K562 (cell line): ENCODE data around the gene LCNL1. TPM values are rescaled to one million over a fixed set of nuclear protein-coding genes. Genes with fewer than 3 reads are reported as not detected.

Experiments
- ATF1 ChIP-seq, 2 experiments: fragments of 450-650 bp in 1 of 2; IDR thresholded peaks; 2 replicates each; pipeline ENCODE4 v1.6.1; 2016; ENCODE audit warnings: missing compliant biosample characterization in 1 of 2, missing genetic modification characterization in 1 of 2
- ATF2 ChIP-seq: sonication (generic); formaldehyde crosslinking; IDR thresholded peaks from 2 replicates; pipeline ENCODE4 v1.8.1; 2022; ENCODE audit warnings: missing genetic modification reagents
- CREB3 ChIP-seq: fragments of 450-650 bp; conservative IDR thresholded peaks from 2 replicates; pipeline ENCODE4 v1.6.1; 2016; ENCODE audit warnings: missing genetic modification characterization, low read depth, mild to moderate bottlenecking, missing compliant biosample characterization, moderate library complexity
- HDGF ChIP-seq: fragments of 450-650 bp; IDR thresholded peaks from 2 replicates; pipeline ENCODE4 v1.6.1; 2016
- JUN ChIP-seq, 2 experiments: sonication (generic) in 1 of 2; formaldehyde crosslinking in 1 of 2; IDR thresholded peaks; 2 replicates each; pipeline versions ENCODE4 v1.6.1 to v1.8.0; 2012 to 2022; ENCODE audit warnings: borderline replicate concordance in 2 of 2, mild to moderate bottlenecking in 2 of 2, improper control_type of control experiment in 1 of 2, low read depth in 1 of 2, low read length in 1 of 2, missing genetic modification reagents in 1 of 2
- KDM5B ChIP-seq: fragments of 200-600 bp; sonication (generic); IDR thresholded peaks from 2 replicates; pipeline ENCODE4 v1.6.1; 2012; ENCODE audit warnings: low read depth, mild to moderate bottlenecking, moderate library complexity, low read length, control low read depth, inconsistent platforms; ENCODE audit not compliant: insufficient replicate concordance
- NR2C2 ChIP-seq, 2 experiments: fragments of 200-800 bp in 1 of 2; sonication (Bioruptor generic) in 1 of 2; sonication (generic) in 1 of 2; formaldehyde crosslinking in 1 of 2; IDR thresholded peaks; 2 replicates each; pipeline versions ENCODE4 v1.6.1 to v1.8.0; 2016 to 2022; ENCODE audit warnings: mild to moderate bottlenecking in 1 of 2, missing compliant biosample characterization in 1 of 2, missing genetic modification characterization in 1 of 2, missing genetic modification reagents in 1 of 2
- PHF21A ChIP-seq: fragments of 450-650 bp; IDR thresholded peaks from 2 replicates; pipeline ENCODE4 v1.6.1; 2017; ENCODE audit warnings: low read depth, borderline replicate concordance
- POU5F1 ChIP-seq: fragments of 150-350 bp; IDR thresholded peaks from 2 replicates; pipeline ENCODE4 v1.6.1; 2014; ENCODE audit warnings: borderline replicate concordance, low read length, low read depth, mild to moderate bottlenecking; ENCODE audit not compliant: partially characterized antibody
- RFX7 ChIP-seq: fragments of 250-450 bp; sonication (Bioruptor Pico); IDR thresholded peaks from 2 replicates; pipeline ENCODE4 v1.5.1; 2021; ENCODE audit warnings: mild to moderate bottlenecking
- SETDB1 ChIP-seq: IDR thresholded peaks from one replicate; pipeline ENCODE4 v1.6.1; 2012; ENCODE audit warnings: low read length, control low read depth, inconsistent platforms
- SUPT5H ChIP-seq: fragments of 450-650 bp; IDR thresholded peaks from 2 replicates; pipeline ENCODE4 v1.6.1; 2016
- TSC22D4 ChIP-seq: fragments of 450-650 bp; IDR thresholded peaks from 2 replicates; pipeline ENCODE4 v1.6.1; 2016; ENCODE audit warnings: missing genetic modification characterization, missing biosample characterization, control low read depth
- ZBTB11 ChIP-seq, 3 experiments: fragments of 200-800 bp in 1 of 3; fragments of 250-450 bp in 1 of 3; fragments of 450-650 bp in 1 of 3; sonication (Bioruptor Pico) in 1 of 3; sonication (Bioruptor generic) in 1 of 3; formaldehyde crosslinking in 1 of 3; IDR thresholded peaks; 2 replicates each; pipeline versions ENCODE4 v1.6.1 to v1.8.0; 2016 to 2022; ENCODE audit warnings: mild to moderate bottlenecking in 2 of 3, missing genetic modification characterization in 2 of 3, missing compliant biosample characterization in 1 of 3, moderate library complexity in 1 of 3
- ZNF354B ChIP-seq: fragments of 250-450 bp; sonication (Bioruptor Pico); IDR thresholded peaks from 2 replicates; pipeline ENCODE4 v1.4.0; 2020
- polyA plus RNA-seq, 8 experiments: library from polyadenylated mRNA; depleted of rRNA in 4 of 8; stranded (reverse) in 5 of 8; unstranded in 3 of 8; fragments of >200 nt; fragmentation: Nextera tagmentation in 2 of 8; fragmentation: Illumina TruSeq in 1 of 8; extraction: Ambion mirVana in 2 of 8; extraction: Trizol in 1 of 8; gene quantifications; 2 replicates each; pipeline versions ENCODE4 v1.2.1 to v1.2.3, GENCODE V29; 2011 to 2014; ENCODE audit warnings: inconsistent platforms in 1 of 8, missing spikeins in 1 of 8
- total RNA-seq, 7 experiments: library from RNA; depleted of rRNA in 6 of 7; stranded (reverse); fragments of >200 nt in 6 of 7; fragmentation: Illumina TruSeq in 2 of 7; extraction: Trizol in 2 of 7; gene quantifications; 2 replicates each; pipeline versions ENCODE4 v1.2.1 to v1.2.3, GENCODE V29; 2011 to 2021; ENCODE audit warnings: low replicate concordance in 1 of 7

The LCNL1 gene
- total and polyA plus RNA-seq, 9 of the 15 experiments (the other 6 are each of a cell fraction or from before 2014, with no cell fraction given) = 0.04 to 0.16 (median 0.04) TPM; not detected in 4

GRCh38 chr9:136944519-136945332, 38.1 kb upstream of the LCNL1 start, which contains the start of the genes C8G and FBXW5 (continued):
- TF ChIP-seq ZBTB11 (CRISPR knock-in tag; IDR thresholded peaks at IDR 0.05) = peak in 2 of 3 experiments; percentile 14 to 89; a peak in 2 of 6 replicates
- no peak for TF ChIP-seq SETDB1
- TF ChIP-seq HDGF = peak; percentile 87; the same call in 1 of the 2 replicates
- 0 out of 2 replicates have a peak, but pooled peaks have one; percentile 5 for TF ChIP-seq ATF1 (CRISPR knock-in tag; IDR thresholded peaks at IDR 0.05)
- TF ChIP-seq ATF1 (tag; IDR thresholded peaks at IDR 0.05) = peak; percentile 94
- TF ChIP-seq JUN (IDR thresholded peaks at IDR 0.05; ENCODE audit: borderline replicate concordance, low read depth, low read length) = peak; percentile 55; the same call in 1 of the 2 replicates
- no peak for TF ChIP-seq JUN (CRISPR knock-in tag; IDR thresholded peaks at IDR 0.05; ENCODE audit: borderline replicate concordance)
- no peak for TF ChIP-seq CREB3 (tag)
- no peak for TF ChIP-seq KDM5B
- TF ChIP-seq ZNF354B (CRISPR knock-in tag) = peak; percentile 20; the same call in 1 of the 2 replicates
- TF ChIP-seq ATF2 (CRISPR knock-in tag) = no peak
- TF ChIP-seq POU5F1 = peak; percentile 13
- TF ChIP-seq NR2C2 (CRISPR knock-in tag; IDR thresholded peaks at IDR 0.05) = no peak
- peak; percentile 92 for TF ChIP-seq NR2C2 (tag; IDR thresholded peaks at IDR 0.05)
- TF ChIP-seq PHF21A = peak; percentile 60; the same call in 1 of the 2 replicates
- no peak for TF ChIP-seq TSC22D4 (tag)
- TF ChIP-seq RFX7 (CRISPR knock-in tag) = peak; percentile 64; the same call in 1 of the 2 replicates
- TF ChIP-seq SUPT5H = peak; percentile 44; the same call in 1 of the 2 replicates
